ENCODE measurements around the gene MIGA2.

GRCh38 chr9:128999581-129000206, 36.7 kb upstream of the MIGA2 start:
- TF ChIP-seq, protein P1, sequence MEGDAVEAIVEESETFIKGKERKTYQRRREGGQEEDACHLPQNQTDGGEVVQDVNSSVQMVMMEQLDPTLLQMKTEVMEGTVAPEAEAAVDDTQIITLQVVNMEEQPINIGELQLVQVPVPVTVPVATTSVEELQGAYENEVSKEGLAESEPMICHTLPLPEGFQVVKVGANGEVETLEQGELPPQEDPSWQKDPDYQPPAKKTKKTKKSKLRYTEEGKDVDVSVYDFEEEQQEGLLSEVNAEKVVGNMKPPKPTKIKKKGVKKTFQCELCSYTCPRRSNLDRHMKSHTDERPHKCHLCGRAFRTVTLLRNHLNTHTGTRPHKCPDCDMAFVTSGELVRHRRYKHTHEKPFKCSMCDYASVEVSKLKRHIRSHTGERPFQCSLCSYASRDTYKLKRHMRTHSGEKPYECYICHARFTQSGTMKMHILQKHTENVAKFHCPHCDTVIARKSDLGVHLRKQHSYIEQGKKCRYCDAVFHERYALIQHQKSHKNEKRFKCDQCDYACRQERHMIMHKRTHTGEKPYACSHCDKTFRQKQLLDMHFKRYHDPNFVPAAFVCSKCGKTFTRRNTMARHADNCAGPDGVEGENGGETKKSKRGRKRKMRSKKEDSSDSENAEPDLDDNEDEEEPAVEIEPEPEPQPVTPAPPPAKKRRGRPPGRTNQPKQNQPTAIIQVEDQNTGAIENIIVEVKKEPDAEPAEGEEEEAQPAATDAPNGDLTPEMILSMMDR (IDR thresholded peaks at IDR 0.05; ENCODE audit: control extremely low read depth in 1 of 3, insufficient read depth in 1 of 3, low read depth in 1 of 3, low read length in 3 of 3): no peak
- TF ChIP-seq POLR2A (IDR thresholded peaks at IDR 0.05; ENCODE audit: control extremely low read depth in 1 of 2, low read depth in 2 of 2, low read length in 2 of 2): no peak
- no peak for TF ChIP-seq TAF1 (IDR thresholded peaks at IDR 0.05; ENCODE audit: low read depth, low read length)
- TF ChIP-seq TCF12 (IDR thresholded peaks at IDR 0.05; ENCODE audit: low read depth, low read length): no peak

Measured in H1 (cell line).